Fibroblast of lung (primary cell): Measurements from ENCODE around the gene TNNI3.

Experiments used
- CTCF ChIP-seq, 2 donors: IDR thresholded peaks in 1 of 2; conservative IDR thresholded peaks in 1 of 2; 1 replicate in 1 of 2; 2 replicates in 1 of 2; pipeline ENCODE4 v1.5.1; 2011 to 2012; ENCODE audit warnings: low read length in 2 of 2, control low read depth in 1 of 2, inconsistent platforms in 1 of 2, low read depth in 1 of 2, mild to moderate bottlenecking in 1 of 2
- EZH2 ChIP-seq: IDR thresholded peaks from 2 replicates; pipeline ENCODE4 v1.5.1; 2012; ENCODE audit warnings: low read length, control low read depth, mild to moderate bottlenecking; ENCODE audit errors: missing control alignments

DNA sequence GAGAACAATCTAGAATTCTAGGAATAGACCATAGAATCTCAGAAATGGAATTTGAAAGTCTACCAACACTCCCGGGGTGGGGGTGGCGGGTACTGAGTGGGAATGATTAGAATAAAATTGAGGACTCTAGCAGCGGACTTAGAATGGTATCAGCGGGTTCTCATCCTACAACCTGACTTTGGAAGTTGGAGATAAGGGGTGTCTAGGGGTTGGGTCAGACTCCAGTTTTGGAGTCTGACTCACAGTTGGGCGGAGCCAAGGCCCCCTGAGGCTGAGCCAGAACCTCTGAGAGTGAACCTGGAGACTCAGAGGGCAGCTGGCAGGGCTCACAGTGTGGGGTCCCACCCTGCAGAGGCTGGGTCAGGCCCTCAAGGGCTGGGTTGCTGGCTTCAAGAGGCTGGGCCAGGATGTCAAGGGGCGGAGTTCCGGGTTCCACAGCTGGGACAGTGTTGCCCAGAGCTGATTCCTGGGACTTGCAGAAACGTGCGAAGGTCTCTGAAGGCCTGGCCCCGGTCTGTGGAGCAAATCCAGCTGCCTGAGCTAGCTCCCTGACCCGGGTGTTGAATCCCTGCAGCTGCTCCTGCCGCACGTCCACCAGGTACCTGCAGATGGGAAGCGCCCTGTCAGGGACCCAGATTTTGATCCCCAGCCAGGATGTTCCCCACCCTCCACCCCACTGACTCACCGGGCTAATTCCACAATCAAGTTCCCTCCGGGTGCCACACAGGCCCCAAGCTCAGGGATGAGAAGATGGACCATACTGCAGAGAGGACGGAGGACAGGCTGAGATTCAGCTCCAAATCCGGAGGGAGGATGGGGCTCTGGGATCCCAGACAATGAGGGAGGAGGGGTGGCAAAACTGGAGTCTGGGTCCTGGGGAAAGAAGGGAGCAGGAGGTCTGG, 1.6 kb upstream of the TNNI3 start:
- TF ChIP-seq CTCF (conservative IDR thresholded peaks at IDR 0.05 in 1 of 2, IDR thresholded peaks at IDR 0.05 in 1 of 2; ENCODE audit: low read depth in 1 of 2, low read length in 2 of 2), result no peak
- TF ChIP-seq EZH2, result no peak
